NCI-H524 treated with DMSO at 0.1 percent for 48 hours (cell line): ENCODE measurements around the gene ZNF200.
"Not testable (repeated sequence)": the region's sequence is repeated elsewhere in the genome, so short reads cannot be mapped to it uniquely, and the experiment has no call there.

ENCODE experiments used
- DNase-seq: peaks from one replicate; lab custom pipeline; 2025; lab: John Stamatoyannopoulos, UW

ZNF200 gene

DNA sequence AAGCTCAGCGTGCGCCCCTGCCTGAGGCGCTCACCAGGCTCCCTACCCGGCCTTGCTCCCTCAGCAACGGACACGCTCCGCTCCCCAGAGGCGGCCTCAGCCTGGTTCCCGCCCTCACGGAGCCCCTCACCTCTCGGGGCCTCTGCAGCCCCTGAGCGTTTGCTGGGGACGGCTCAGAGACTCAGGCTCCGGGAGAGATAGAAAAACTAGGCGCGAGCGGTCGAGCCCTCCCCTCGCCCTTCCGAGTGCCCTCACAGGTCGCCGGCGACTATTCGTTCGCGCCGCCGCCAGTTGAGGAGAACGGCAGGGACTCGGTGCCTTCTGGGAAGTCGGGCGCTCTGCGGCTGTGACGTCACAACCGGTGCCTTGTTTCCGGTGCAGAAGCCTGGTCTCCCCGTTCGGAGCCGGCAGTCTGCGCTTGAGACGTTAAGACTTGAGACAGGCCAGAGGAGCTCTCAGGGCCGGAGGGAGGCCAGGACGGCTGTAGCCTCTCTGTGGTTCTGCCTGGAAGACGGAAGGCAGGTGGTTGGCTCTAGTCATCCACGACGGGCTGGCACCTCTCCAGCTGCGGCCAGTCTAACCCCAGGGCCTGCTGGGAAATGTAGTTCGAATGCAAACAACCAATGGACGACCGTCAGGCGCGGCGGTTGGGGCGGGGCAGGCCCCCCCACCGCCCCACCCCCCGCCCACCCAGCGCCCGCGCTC, at the start of gene ZNF200:
Gene ZNF200 (minus strand): TSS at position 302 of the 705 bp plus-strand sequence. CDS start 1,403 bp downstream, outside the sequence.
- DNase-seq: peak; percentile 74

GRCh38 chr16:3283543-3284447, 48.8 kb upstream of the ZNF200 start:
- no peak for DNase-seq

GRCh38 chr16:3282730-3283542, 48.0 kb upstream of the ZNF200 start, which contains the start of gene ZNF263:
Gene ZNF263, plus strand, starts transcription at chr16:3283491. Its CDS starts 328 bp downstream, at chr16:3283819.
- peak; percentile 95 for DNase-seq

DNA sequence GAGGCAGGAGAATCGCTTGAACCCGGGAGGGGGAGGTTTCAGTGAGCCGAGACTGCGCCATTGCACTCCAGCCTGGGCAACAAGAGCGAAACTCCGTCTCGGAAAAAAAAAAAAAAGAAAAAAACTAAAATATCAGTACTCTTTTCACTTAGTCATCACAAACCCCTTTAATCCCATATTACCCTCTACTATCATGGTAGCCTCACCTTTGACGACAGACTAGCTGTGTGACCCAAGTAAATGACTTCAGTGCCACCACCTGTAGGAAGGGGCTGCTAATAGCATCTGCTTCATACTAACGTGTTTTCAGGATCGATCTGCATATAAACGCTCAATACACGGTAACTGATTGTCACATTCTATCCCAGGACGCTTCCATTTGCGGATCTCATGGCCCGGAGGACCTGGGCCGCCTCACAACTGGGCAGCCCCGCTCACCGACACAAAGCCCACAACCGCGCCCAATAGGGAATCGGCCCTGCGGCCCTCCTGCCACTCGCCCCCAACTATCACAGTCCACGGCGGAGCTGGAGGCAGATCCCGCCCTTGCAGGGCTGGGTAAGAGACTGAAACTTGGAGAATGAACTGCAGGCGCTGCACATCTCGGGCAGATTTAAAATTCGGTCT, 47.3 kb upstream of the ZNF200 start:
- peak; percentile 75 for DNase-seq

DNA sequence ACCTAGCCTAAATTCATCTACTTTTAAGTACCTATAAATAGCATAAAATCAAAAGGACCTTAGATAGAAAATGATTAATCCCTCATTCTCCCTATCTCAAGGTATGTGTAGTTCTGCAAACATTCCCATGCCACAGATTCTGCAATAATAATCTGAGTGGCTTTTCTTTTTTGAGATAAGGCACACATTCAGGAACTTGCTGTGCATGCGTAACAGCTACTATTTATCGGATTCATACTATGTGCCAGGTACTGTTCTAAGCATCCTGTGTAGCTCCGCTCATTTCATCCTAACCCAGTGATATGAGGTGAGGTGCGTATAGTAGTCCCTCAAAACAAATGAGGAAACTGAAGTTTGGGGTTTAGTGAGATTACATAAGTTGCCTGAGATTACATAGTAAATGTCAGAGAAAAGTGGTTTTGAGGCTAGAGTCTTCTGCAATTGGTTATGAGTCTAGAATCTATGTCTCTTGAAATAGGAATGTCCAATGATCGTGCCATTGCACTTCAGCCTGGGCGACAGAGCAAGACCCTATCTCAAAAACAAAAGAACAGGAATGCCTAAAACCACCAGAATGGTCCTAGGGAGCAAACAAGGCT, 46.4 kb upstream of the ZNF200 start:
- no peak for DNase-seq

- DNase-seq: no peak
Observed at GRCh38 chr16:3276679-3277078, 41.7 kb upstream of the ZNF200 start.

- DNase-seq: no peak
Observed at GRCh38 chr16:3274947-3275346, 40.0 kb upstream of the ZNF200 start.

- no peak for DNase-seq
Observed at GRCh38 chr16:3274490-3274889, 39.5 kb upstream of the ZNF200 start.

- DNase-seq: not testable (repeated sequence)
Observed at GRCh38 chr16:3271281-3271680, 36.3 kb upstream of the ZNF200 start.

- DNase-seq: not testable (repeated sequence)
Observed at GRCh38 chr16:3270718-3271117, 35.8 kb upstream of the ZNF200 start.

DNA sequence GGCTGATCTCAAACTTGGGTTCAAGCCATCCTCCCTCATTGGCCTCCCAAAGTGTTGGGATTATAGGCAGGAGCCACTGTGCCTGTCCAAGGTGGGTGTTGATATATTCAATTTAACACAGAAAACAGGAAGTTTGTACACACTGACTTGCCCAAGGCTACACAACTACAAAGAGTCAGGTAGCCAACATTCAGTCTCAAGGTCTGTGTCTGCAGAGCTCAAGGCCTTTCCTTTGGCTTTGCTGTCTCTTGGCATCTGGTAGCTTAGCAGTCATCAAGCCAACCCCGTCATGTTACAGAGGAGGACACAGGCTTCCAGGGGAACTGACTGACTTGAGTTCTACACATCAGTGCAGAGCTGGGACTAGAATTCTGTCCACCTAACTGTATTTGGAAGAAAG, 33.3 kb upstream of the ZNF200 start:
- no peak for DNase-seq

DNA sequence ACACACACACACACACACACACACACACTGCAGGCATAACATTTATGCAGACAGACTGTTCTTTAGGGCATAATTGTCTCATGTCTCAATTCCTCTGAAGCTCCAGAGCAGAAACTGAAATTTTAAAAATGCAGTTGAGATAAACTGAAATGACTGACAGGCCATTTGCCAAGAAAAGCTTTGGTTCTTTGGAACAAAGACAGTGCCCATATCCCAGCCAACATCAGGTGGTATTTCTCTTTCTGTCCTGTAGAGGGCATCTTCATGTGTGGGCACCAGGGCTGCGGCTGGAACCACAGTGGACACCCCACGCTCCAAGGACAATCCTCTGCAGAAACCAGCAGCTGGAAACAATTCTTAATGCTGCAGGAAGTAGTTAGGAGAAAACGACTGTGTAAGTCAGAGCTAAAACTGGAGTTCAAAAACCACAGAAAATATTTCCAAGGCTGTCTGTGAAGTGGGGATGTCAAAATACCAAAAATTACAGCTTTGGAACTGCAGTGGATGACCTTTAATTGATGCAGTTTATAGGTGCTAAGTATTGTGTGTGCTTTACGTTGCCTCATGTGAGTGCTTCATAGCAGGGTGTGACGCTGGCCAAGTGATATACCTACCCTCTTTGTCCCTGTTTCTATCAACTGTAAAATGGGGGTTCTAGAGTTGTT, 32.0 kb upstream of the ZNF200 start:
- no peak for DNase-seq

DNA sequence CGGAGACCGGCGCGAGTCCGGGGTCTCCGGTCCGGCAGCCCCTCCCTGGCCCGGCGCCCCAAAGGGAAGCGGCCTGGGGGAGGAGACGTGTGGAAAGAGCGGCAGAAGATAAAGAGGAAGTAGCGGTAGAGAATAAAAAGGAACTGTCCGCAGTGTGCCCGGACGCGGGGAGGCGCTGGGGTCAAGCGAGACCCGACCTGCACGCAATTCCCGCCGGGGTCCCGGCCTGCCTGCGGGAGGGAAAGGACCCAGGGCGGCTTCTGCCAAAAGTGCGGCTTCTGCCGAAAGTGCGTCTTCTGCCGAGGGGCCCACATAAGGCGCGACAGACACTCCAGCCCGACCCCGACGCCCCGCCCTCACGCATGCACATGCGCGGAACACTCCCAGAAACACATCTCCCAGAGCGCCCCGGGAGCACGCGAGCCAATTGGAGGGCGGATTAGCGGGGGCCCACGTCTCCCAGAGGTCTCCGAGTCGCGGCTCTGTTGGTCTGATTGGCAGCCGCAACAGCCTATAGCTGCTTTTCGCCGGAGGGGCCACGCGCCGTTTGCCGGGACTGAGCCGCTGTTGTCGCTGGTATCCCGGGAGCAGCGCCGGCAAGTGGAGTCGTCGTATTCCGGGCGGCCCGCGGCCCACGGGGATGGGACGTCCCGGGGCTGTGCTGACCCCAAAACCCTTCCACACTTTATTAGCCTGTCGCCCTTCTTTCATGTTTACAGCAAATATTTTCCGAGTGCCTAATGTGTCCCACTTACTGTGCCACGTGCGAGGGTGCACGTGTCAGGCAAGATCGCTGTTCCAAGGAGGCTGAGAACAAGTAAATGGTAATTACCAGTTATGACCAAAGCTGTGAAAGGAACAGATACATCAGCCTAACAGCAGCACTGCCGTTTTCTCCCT, 29.4 kb upstream of the ZNF200 start:
- DNase-seq: peak; percentile 95

GRCh38 chr16:3262517-3262916, 27.6 kb upstream of the ZNF200 start:
- no peak for DNase-seq

- DNase-seq: no peak
Observed at GRCh38 chr16:3259836-3260235, 24.9 kb upstream of the ZNF200 start.

GRCh38 chr16:3256866-3257465, 22.0 kb upstream of the ZNF200 start:
- DNase-seq: no peak

- no peak for DNase-seq
Observed at GRCh38 chr16:3256146-3256865, 21.3 kb upstream of the ZNF200 start, which contains the start of gene MEFV. Gene MEFV, minus strand, starts transcription at chr16:3256633. Its CDS starts 46 bp downstream, at chr16:3256587.

- DNase-seq: no peak
Observed at GRCh38 chr16:3254309-3254708, 19.4 kb upstream of the ZNF200 start.
